Calu3 (cell line): ENCODE measurements around the gene ADGRA1. TPM values are rescaled to one million over a fixed set of nuclear protein-coding genes. Genes with fewer than 3 reads are reported as not detected.

ENCODE experiments used
- BruUV-seq: library from RNA; stranded (reverse); fragments of 400-500 nt; replicated peaks from 2 replicates; lab custom pipeline; 2021; lab: Mats Ljungman, UMichigan
- CTCF ChIA-PET: fragments of 300-600 bp; sonication (Branson Sonifier 250); formaldehyde crosslinking; loops from one replicate; lab custom pipeline; 2022; ENCODE audit warnings: antibody characterized with exemption; lab: Charles Lee
- DNase-seq: peaks from one replicate; pipeline ENCODE4 v3.0.0; 2022
- H3K27ac Mint-ChIP-seq: one replicate; pipeline ENCODE4 v1.8.0; 2022; ENCODE audit warnings: mixed read lengths; ENCODE audit not compliant: unreplicated experiment
- H3K27me3 Mint-ChIP-seq: one replicate; pipeline ENCODE4 v1.8.0; 2022; ENCODE audit warnings: mixed read lengths; ENCODE audit not compliant: unreplicated experiment
- H3K36me3 Mint-ChIP-seq: one replicate; pipeline ENCODE4 v1.8.0; 2022; ENCODE audit warnings: mild to moderate bottlenecking, moderate library complexity, mixed read lengths; ENCODE audit not compliant: insufficient read depth, unreplicated experiment
- H3K4me1 Mint-ChIP-seq: one replicate; pipeline ENCODE4 v1.8.0; 2022; ENCODE audit warnings: mild to moderate bottlenecking, low read depth, mixed read lengths; ENCODE audit not compliant: unreplicated experiment
- H3K4me3 Mint-ChIP-seq: one replicate; pipeline ENCODE4 v1.8.0; 2022; ENCODE audit warnings: mild to moderate bottlenecking, low read depth, moderate library complexity, mixed read lengths; ENCODE audit not compliant: unreplicated experiment
- H3K9me3 Mint-ChIP-seq: one replicate; pipeline ENCODE4 v1.8.0; 2022; ENCODE audit warnings: low read depth, mixed read lengths; ENCODE audit not compliant: unreplicated experiment
- intact Hi-C: fragments of 100-400 bp; cut with micrococcal nuclease; formaldehyde crosslinking; loops from one replicate; pipeline ENCODE4 v1.10.0; 2022; ENCODE audit not compliant: unreplicated experiment
- total RNA-seq: library from RNA; stranded (reverse); gene quantifications from 2 replicates; pipeline ENCODE4 v1.2.3, GENCODE V29; 2022
- TF ChIP-seq, protein P1 (sequence below): fragments of 200-600 bp; IDR thresholded peaks from one replicate; pipeline ENCODE4 v1.8.0; 2022; ENCODE audit warnings: antibody characterized with exemption; ENCODE audit not compliant: unreplicated experiment

Gene ADGRA1
- total RNA-seq, 1 experiment from 2014 or later, result not detected

DNA sequence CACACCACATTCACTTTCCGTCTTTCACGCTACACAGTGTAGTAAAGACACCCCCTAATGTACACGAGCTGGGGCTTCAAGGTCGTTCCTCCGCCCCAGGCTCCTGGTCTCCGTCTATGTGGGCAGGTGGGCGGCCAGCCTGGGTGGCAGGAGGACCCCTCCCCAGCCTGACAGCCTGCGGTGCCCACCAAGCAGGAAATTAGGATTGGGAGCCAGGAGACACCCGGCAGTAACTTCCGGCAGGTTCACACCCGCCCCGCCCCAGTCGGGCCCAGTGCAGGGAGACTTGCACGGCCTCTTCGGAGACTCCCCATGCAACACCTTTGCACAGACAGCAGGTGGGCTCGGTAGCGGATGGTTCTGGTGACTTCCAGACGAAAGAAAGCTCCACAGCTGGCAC is 27.7 kb upstream of the ADGRA1 start:
- Mint-ChIP-seq H3K9me3 (no peaks in the 10 kb centered on the region), H3K27me3 (peaks cover 38% of the 10 kb centered on the region), H3K36me3 (no peaks in the 10 kb centered on the region), H3K27ac (no peak overlapping the region), H3K4me1 (no peaks in the 10 kb centered on the region), H3K4me3 (no peak overlapping the region)
- intact Hi-C loops, result no loop called here
- CTCF ChIA-PET, result no interaction called here
- DNase-seq, result no peak
- BruUV-seq, result no TSS peak
- TF ChIP-seq, protein P1, sequence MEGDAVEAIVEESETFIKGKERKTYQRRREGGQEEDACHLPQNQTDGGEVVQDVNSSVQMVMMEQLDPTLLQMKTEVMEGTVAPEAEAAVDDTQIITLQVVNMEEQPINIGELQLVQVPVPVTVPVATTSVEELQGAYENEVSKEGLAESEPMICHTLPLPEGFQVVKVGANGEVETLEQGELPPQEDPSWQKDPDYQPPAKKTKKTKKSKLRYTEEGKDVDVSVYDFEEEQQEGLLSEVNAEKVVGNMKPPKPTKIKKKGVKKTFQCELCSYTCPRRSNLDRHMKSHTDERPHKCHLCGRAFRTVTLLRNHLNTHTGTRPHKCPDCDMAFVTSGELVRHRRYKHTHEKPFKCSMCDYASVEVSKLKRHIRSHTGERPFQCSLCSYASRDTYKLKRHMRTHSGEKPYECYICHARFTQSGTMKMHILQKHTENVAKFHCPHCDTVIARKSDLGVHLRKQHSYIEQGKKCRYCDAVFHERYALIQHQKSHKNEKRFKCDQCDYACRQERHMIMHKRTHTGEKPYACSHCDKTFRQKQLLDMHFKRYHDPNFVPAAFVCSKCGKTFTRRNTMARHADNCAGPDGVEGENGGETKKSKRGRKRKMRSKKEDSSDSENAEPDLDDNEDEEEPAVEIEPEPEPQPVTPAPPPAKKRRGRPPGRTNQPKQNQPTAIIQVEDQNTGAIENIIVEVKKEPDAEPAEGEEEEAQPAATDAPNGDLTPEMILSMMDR, result no peak

DNA sequence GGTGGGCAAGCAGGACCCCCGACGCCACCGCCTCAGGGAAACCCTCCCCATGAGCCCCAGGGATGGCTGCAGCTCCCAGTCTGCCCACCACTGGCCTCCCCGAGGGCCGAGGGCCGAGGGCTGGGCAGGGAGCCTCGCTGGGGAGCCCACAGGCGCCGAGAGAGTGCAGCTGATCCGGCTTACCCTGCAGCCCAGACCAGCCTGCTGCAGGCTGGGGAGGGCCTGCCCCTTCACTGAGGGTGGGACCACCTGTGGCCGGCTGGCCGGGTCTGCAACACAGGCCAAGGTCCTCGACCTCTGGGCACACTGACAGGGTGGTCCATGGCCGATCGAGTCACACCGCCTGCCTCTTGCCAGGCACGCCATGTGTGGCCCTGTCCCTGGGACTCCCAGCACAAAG is 27.3 kb upstream of the ADGRA1 start:
- no TSS peak for BruUV-seq
- Mint-ChIP-seq H3K36me3 (no peaks in the 10 kb centered on the region), H3K27ac (no peak overlapping the region)

DNA sequence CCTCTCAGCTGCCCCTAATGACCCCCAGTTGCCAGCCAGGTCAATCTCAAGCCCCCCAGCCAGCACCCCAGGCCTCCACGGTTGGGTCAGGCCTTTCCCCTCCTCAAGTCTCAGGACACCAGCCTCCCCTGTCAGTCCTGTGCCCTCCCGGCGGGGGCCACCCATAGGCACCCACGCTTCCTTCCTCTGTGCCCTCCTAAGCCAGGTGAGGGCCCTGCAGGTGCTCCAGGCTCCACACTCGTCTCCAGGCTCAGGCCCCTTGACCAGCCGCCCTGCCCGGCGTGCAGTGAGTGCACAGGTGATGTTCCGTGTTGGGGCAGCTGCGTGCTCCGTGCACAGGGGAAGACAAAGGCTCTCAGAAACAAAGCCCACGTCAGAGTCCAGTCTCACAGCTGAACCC is 26.8 kb upstream of the ADGRA1 start:
- intact Hi-C loops, result no loop called here
- TF ChIP-seq, protein P1, result no peak
- H3K27ac Mint-ChIP-seq, result no peak overlapping the region
- CTCF ChIA-PET, result no interaction called here
- DNase-seq, result no peak
- no peak overlapping the region for H3K4me3 Mint-ChIP-seq
- no peaks in the 10 kb centered on the region for H3K9me3 Mint-ChIP-seq
- H3K36me3 Mint-ChIP-seq, result no peaks in the 10 kb centered on the region
- no peaks in the 10 kb centered on the region for H3K4me1 Mint-ChIP-seq
- peaks cover 38% of the 10 kb centered on the region for H3K27me3 Mint-ChIP-seq
- BruUV-seq, result no TSS peak

More for the DNA sequence above, 27.3 kb upstream of the ADGRA1 start:
- TF ChIP-seq, protein P1, result no peak
- intact Hi-C loops, result no loop called here
- CTCF ChIA-PET, result no interaction called here
- H3K4me3 Mint-ChIP-seq, result no peak overlapping the region
- no peak for DNase-seq
- H3K9me3 Mint-ChIP-seq, result no peaks in the 10 kb centered on the region
- H3K27me3 Mint-ChIP-seq, result peaks cover 38% of the 10 kb centered on the region
- H3K4me1 Mint-ChIP-seq, result no peaks in the 10 kb centered on the region

DNA sequence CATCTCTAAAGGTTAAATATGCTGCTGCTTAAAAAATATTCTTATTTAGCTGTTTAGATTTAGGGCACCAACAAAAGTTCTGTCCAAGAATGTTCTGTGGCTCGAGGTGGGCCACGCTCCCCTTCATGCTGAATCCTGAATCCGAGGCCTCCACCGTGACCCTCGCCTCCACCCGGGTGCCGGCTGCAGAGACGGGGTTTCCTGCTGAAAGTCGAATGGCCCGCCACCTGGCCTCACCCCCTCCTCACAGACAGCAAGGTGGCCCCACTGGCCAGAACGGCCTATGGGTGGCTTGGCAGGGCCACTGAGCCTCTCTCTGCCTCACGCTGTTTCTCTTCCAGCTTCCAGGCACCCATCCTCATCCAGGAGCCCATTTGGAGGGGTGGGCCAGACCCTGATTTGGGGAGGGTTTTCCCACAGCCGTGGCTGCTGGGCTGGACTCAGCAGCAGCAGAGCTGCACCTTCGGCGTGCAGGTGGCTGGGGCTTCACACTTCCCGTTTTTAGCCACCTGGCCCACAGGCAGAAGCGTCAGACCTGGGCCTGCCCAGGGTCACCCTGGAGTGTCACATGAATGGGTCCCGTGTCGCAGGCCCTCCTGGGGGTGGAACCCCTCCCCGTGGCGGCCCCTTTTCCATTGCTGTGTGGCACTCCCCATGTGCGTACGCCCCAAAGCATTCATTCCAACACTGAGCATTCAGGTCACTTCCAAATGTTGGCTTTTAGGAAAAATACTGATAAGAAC is 26.3 kb upstream of the ADGRA1 start:
- DNase-seq, result no peak
- Mint-ChIP-seq H3K4me1 (no peaks in the 10 kb centered on the region), H3K36me3 (no peaks in the 10 kb centered on the region), H3K27me3 (peaks cover 33% of the 10 kb centered on the region), H3K27ac (no peak overlapping the region), H3K4me3 (no peak overlapping the region), H3K9me3 (no peaks in the 10 kb centered on the region)
- TF ChIP-seq, protein P1, result no peak
- CTCF ChIA-PET, result no interaction called here
- no TSS peak for BruUV-seq
- intact Hi-C loops, result no loop called here
